ENCODE data around the gene ADORA2A.

ADORA2A gene

GRCh38 chr22:24463071-24463760, 35.8 kb downstream of the ADORA2A start:
- no peak overlapping the region for H3K27ac ChIP-seq
- no peak for TF ChIP-seq CTCF (conservative IDR thresholded peaks at IDR 0.05)

DNA sequence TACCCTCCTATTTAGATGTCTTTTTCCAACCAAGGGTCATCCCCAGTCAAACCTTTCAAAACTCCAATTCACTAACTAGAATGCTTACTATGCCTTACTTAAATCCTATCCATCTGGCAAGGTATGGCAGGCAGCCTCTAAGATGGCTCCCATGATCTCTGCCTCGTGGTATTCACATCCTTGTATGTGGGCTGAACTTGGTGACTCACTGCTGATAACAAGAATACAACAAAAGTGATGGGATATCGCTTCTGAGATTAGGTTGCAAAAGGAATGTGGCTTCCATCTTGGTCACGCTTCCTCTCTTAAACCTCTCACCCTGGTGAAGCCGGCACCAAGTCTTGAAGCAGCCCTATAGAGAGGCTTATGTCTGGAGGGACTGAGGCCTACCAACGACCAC, 38.2 kb downstream of the ADORA2A start:
- TF ChIP-seq CTCF (conservative IDR thresholded peaks at IDR 0.05): no peak
- no peak overlapping the region for H3K27ac ChIP-seq

DNA sequence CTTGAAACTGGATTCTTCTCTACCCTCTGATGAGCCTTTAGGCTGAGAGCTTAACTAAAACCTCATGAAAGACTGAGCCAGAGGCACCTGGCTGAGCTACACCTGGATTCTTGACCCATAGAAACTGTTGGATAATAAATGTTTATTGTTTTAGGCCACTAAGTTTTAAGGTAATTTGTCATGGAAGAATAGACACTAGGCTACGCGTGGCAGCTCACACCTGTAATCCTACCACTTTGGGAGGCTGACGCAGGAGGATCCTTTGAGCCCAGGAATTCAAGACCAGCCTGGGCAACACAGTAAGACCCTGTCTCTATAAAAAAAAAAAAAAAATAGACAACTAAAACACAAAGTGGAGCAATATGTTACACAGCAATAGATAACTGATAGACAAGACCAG, 38.6 kb downstream of the ADORA2A start:
- TF ChIP-seq CTCF (conservative IDR thresholded peaks at IDR 0.05): no peak
- H3K27ac ChIP-seq: no peak overlapping the region

GRCh38 chr22:24466716-24467328, 39.4 kb downstream of the ADORA2A start:
- H3K27ac ChIP-seq: no peak overlapping the region
- TF ChIP-seq CTCF (conservative IDR thresholded peaks at IDR 0.05): no peak

DNA sequence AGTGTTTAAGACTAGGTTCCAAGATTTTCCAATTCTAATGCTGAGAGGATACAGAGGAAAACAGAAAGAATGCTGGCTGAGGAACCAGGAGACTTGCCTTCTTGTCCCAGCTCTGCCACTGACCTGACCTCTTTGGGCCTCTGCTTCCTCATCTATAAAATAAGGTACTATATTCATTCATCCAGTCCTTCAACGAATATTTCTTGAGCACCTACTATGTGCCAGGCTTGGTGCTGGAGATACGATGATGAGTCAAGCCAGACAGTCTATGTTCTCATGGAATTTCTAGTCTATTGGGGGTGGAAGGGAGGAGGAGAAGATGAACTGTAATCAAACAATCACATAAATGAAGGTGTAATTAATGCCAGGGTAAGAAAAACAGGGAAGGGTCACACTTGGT, 39.9 kb downstream of the ADORA2A start:
- TF ChIP-seq CTCF (conservative IDR thresholded peaks at IDR 0.05): no peak
- no peak overlapping the region for H3K27ac ChIP-seq

- H3K27ac ChIP-seq: no peak overlapping the region
- no peak for TF ChIP-seq CTCF (conservative IDR thresholded peaks at IDR 0.05)
These were observed 44.2 kb downstream of the ADORA2A start for GRCh38 chr22:24471570-24471969.

DNA sequence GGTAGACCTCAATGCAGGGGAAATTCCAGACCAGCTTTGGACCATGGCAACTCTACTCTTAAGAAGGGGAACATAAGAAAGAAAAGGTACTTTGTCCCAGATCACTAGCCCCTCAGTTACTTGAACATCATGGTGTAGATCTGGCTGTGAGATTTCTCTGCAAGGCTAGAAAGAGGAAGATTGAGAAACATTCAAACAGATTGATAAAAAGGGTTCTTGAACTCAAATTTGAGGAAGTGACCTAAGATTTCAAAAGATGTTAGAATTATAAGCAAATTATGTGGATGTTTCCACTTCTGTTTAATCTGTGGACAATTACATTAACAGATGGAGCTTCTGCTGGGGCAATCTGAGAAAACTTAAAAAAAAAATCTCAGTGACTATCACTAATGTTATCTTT, 45.9 kb downstream of the ADORA2A start:
- no peak overlapping the region for H3K27ac ChIP-seq
- TF ChIP-seq CTCF (conservative IDR thresholded peaks at IDR 0.05): no peak

Data from VCaP (cell line).